ENCODE measurements around the gene CPEB4. TPM values are rescaled to one million over a fixed set of nuclear protein-coding genes. Genes with fewer than 3 reads are reported as not detected.

CPEB4 gene
- total and polyA plus RNA-seq, 2 of the 4 experiments (the other 2 are of a cell fraction): 7.8 to 22.6 TPM

DNA sequence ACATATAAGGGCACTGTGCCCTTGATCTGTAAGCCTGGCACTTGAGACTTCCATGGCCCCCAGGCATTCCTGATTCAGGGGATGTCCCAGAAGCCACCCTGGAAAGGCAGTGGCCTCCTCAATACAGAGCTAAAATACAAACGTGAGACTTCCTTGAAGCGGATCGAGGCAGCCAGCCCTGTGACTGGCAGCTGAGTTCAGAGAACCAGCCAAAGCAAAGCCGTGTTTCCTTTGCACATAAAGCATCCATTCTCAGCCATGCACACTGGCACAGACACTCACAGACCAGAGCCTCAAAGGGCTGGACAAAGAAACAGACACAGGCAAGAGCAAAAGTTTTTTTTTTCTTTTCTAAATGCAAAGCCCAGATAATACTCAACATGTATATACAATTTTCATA is 18.8 kb upstream of the CPEB4 start:
- Histone ChIP-seq H3K4me2 (ENCODE audit: low read depth, low read length) (no peak overlapping the region), H2AFZ (replicated peaks; ENCODE audit: low read length, poor library complexity) (no peak overlapping the region), H4K5ac (ENCODE audit: low read depth, low read length) (no peak overlapping the region), H3K23ac (ENCODE audit: low read depth, low read length) (no peak overlapping the region), H3K4me3 (ENCODE audit: insufficient read depth, low read depth, low read length) (no peak overlapping the region), H3K9ac (ENCODE audit: low read depth, low read length) (no peak overlapping the region), H3K18ac (ENCODE audit: low read depth, low read length) (no peak overlapping the region), H3K36me3 (ENCODE audit: control insufficient read depth, insufficient read depth, low read length) (no peaks in the 10 kb centered on the region), H2AK5ac (ENCODE audit: low read depth, low read length) (no peak overlapping the region), H3K4me1 (ENCODE audit: control insufficient read depth, insufficient read depth, low read length) (0 out of 2 replicates have a peak, but pooled peaks cover 1% of the 10 kb centered on the region), H4K20me1 (ENCODE audit: insufficient read depth, low read length) (no peaks in the 10 kb centered on the region), H3K27me3 (ENCODE audit: control insufficient read depth, insufficient read depth, low read length) (no peaks in the 10 kb centered on the region), H2BK15ac (ENCODE audit: low read depth, low read length) (no peak overlapping the region), H3K14ac (replicated peaks; ENCODE audit: low read depth, low read length) (no peak overlapping the region), H4K91ac (ENCODE audit: insufficient read depth, low read depth, low read length) (no peak overlapping the region), H4K8ac (ENCODE audit: low read depth in 2 of 2, low read length in 2 of 2) (no peak overlapping the region), H2BK5ac (ENCODE audit: low read depth, low read length, poor library complexity, severe bottlenecking) (no peak overlapping the region), H3K9me3 (ENCODE audit: control insufficient read depth, insufficient read depth, low read length) (no peaks in the 10 kb centered on the region), H3K4ac (ENCODE audit: low read depth, low read length) (no peak overlapping the region), H2AK9ac (replicated peaks; ENCODE audit: low read depth, low read length, poor library complexity) (no peak overlapping the region), H3K27ac (ENCODE audit: insufficient read depth, low read length) (no peak overlapping the region), H3K79me1 (ENCODE audit: low read depth in 1 of 2, low read length in 2 of 2) (no peaks in the 10 kb centered on the region), H2BK120ac (ENCODE audit: low read depth, low read length) (no peak overlapping the region), H2BK20ac (ENCODE audit: low read depth, low read length) (no peak overlapping the region), H3K56ac (ENCODE audit: extremely low read depth, insufficient read depth, low read length) (no peak overlapping the region), H3K9me1 (ENCODE audit: insufficient read depth, low read length) (no peaks in the 10 kb centered on the region)
- in situ Hi-C loops (cut with MboI; ENCODE audit: low sequenced_read_pairs): no loop called here
- CTCF ChIA-PET: no interaction called here
- POLR2A ChIA-PET (ENCODE audit: unreplicated experiment): no interaction called here
- DNase-seq (no peak), ATAC-seq (ENCODE audit: low read depth) (no peak)
- intact Hi-C loops (cut with micrococcal nuclease): no loop called here
- no CpG with 5 or more reads among the region's 4 CpGs for WGBS, 2 experiments (ENCODE audit: extremely low coverage in 2 of 2, insufficient read length in 1 of 2)
- no TSS peak for BruUV-seq (replicated peaks)
- TF ChIP-seq RFX5 (IDR thresholded peaks at IDR 0.05; ENCODE audit: low read depth, low read length) (no peak), CEBPB (IDR thresholded peaks at IDR 0.05; ENCODE audit: low read depth, low read length) (no peak), MAFK (IDR thresholded peaks at IDR 0.05; ENCODE audit: low read depth, low read length) (no peak), FOS (IDR thresholded peaks at IDR 0.05; ENCODE audit: low read depth, low read length) (no peak), RAD21 (IDR thresholded peaks at IDR 0.05; ENCODE audit: low read length) (no peak), NFE2L2 (IDR thresholded peaks at IDR 0.05; ENCODE audit: low read depth, low read length) (no peak), RCOR1 (IDR thresholded peaks at IDR 0.05; ENCODE audit: insufficient replicate concordance, low read length) (no peak), MXI1 (IDR thresholded peaks at IDR 0.05; ENCODE audit: borderline replicate concordance, low read depth, low read length) (no peak)
- TF ChIP-seq, protein P1, sequence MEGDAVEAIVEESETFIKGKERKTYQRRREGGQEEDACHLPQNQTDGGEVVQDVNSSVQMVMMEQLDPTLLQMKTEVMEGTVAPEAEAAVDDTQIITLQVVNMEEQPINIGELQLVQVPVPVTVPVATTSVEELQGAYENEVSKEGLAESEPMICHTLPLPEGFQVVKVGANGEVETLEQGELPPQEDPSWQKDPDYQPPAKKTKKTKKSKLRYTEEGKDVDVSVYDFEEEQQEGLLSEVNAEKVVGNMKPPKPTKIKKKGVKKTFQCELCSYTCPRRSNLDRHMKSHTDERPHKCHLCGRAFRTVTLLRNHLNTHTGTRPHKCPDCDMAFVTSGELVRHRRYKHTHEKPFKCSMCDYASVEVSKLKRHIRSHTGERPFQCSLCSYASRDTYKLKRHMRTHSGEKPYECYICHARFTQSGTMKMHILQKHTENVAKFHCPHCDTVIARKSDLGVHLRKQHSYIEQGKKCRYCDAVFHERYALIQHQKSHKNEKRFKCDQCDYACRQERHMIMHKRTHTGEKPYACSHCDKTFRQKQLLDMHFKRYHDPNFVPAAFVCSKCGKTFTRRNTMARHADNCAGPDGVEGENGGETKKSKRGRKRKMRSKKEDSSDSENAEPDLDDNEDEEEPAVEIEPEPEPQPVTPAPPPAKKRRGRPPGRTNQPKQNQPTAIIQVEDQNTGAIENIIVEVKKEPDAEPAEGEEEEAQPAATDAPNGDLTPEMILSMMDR (conservative IDR thresholded peaks at IDR 0.05; ENCODE audit: low read depth, low read length): no peak
- TF ChIP-seq, protein P2, sequence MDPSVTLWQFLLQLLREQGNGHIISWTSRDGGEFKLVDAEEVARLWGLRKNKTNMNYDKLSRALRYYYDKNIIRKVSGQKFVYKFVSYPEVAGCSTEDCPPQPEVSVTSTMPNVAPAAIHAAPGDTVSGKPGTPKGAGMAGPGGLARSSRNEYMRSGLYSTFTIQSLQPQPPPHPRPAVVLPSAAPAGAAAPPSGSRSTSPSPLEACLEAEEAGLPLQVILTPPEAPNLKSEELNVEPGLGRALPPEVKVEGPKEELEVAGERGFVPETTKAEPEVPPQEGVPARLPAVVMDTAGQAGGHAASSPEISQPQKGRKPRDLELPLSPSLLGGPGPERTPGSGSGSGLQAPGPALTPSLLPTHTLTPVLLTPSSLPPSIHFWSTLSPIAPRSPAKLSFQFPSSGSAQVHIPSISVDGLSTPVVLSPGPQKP (IDR thresholded peaks at IDR 0.05; ENCODE audit: borderline replicate concordance, low read depth, low read length): no peak
- dilution Hi-C loops (cut with HindIII; ENCODE audit: low sequenced_read_pairs, unreplicated experiment): no loop called here

Measured in IMR-90 (cell line).